22Rv1 (cell line): Measurements from ENCODE around the gene TMEM51.

Experiments
- H3K27ac ChIP-seq: fragments of 450-650 bp; 2 replicates; pipeline ENCODE4 v1.5.1; 2017
- ZFX ChIP-seq: fragments of 450-650 bp; IDR thresholded peaks from 2 replicates; pipeline ENCODE4 v1.6.1; 2017; ENCODE audit warnings: antibody characterized with exemption, borderline replicate concordance
- TF ChIP-seq, protein P1 (sequence below): fragments of 450-650 bp; IDR thresholded peaks from 2 replicates; pipeline ENCODE4 v1.5.1; 2017; ENCODE audit warnings: mild to moderate bottlenecking

The TMEM51 gene

GRCh38 chr1:15220024-15220392, 66.5 kb downstream of the TMEM51 start:
- H3K27ac ChIP-seq: no peak overlapping the region
- no peak for TF ChIP-seq ZFX
- TF ChIP-seq, protein P1, sequence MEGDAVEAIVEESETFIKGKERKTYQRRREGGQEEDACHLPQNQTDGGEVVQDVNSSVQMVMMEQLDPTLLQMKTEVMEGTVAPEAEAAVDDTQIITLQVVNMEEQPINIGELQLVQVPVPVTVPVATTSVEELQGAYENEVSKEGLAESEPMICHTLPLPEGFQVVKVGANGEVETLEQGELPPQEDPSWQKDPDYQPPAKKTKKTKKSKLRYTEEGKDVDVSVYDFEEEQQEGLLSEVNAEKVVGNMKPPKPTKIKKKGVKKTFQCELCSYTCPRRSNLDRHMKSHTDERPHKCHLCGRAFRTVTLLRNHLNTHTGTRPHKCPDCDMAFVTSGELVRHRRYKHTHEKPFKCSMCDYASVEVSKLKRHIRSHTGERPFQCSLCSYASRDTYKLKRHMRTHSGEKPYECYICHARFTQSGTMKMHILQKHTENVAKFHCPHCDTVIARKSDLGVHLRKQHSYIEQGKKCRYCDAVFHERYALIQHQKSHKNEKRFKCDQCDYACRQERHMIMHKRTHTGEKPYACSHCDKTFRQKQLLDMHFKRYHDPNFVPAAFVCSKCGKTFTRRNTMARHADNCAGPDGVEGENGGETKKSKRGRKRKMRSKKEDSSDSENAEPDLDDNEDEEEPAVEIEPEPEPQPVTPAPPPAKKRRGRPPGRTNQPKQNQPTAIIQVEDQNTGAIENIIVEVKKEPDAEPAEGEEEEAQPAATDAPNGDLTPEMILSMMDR: no peak

GRCh38 chr1:15220825-15221431, 67.4 kb downstream of the TMEM51 start:
- no peak for TF ChIP-seq ZFX
- TF ChIP-seq, protein P1: no peak
- no peak overlapping the region for H3K27ac ChIP-seq

DNA sequence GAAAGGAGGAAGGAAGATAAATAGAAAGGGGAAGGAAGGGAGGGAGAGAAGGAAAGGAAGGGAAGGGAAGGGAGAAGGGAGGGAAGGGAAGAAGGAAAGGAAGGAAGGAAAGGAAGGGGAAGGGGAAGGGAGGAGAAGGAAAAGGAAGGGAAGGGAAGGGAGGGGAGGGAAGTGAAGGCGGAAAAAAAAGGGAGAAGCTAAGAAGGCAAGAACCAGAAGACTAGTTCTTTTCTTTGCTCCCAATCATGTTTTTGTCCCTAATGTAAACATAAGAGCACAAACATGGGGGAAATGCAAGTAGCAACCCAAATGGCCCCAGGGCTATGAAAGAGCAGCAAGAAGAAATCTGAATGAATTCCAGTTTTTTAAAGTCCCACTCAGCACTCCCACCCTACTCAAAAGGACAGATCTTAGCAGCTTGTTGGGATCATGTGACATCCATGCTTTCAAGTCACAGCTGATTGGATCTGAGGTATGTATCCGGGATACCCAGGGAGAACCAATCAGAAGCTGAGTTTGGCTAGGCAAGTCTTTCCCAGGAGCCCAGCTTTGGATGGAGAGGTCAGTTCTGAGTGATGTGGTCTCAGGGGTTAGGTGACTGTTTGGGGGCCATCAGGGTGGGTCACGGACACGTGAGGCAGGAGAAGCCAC, 69.2 kb downstream of the TMEM51 start:
- TF ChIP-seq ZFX: no peak
- TF ChIP-seq, protein P1: no peak
- H3K27ac ChIP-seq: no peak overlapping the region

GRCh38 chr1:15224259-15224869, 70.8 kb downstream of the TMEM51 start:
- TF ChIP-seq ZFX: no peak
- TF ChIP-seq, protein P1: no peak
- no peak overlapping the region for H3K27ac ChIP-seq

GRCh38 chr1:15224974-15225373, 71.4 kb downstream of the TMEM51 start:
- TF ChIP-seq, protein P1: no peak
- no peak for TF ChIP-seq ZFX
- H3K27ac ChIP-seq: no peak overlapping the region

DNA sequence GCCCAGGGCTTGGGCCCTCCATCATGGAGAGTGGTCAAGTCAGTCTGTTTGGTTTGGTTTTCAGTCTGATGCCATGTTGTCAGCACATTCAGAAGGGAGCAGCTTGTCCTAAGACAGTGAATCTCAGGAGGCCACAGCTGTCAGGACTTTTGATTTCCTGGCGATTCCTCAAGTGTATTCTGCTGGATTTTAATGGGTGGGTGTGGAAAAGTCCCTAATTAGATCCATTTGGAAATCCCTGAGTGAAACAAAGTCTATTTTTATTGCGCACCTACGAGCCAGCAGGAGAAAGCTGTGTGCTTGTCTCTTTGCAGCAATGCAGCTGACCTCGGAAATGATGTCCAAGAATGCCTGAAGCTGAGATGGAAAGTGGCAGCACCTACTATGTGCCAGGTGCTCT, 71.9 kb downstream of the TMEM51 start:
- H3K27ac ChIP-seq: no peak overlapping the region
- no peak for TF ChIP-seq ZFX
- TF ChIP-seq, protein P1: no peak
